RWPE2 (cell line): ENCODE results near the gene IQGAP2.

Experiments used
- ATAC-seq: fragments of 200-7000 bp; cut with Tn5 transposase; 3 replicates; pipeline ENCODE4 v1.9.1; 2021; ENCODE audit warnings: low read depth
- DNase-seq: peaks from one replicate; pipeline ENCODE4 v3.0.0-alpha.2; 2020; ENCODE audit warnings: low spot score
- H3K27ac ChIP-seq: fragments of 450-650 bp; 2 replicates; pipeline ENCODE4 v1.5.1; 2017; ENCODE audit warnings: mild to moderate bottlenecking; ENCODE audit not compliant: poor library complexity, severe bottlenecking
- H3K27me3 ChIP-seq: fragments of 250-450 bp; sonication (Bioruptor Pico); 2 replicates; pipeline ENCODE4 v1.5.1; 2021; ENCODE audit warnings: mild to moderate bottlenecking, moderate library complexity; ENCODE audit not compliant: insufficient read depth, poor library complexity, severe bottlenecking
- H3K36me3 ChIP-seq: fragments of 250-450 bp; sonication (Bioruptor Pico); 2 replicates; pipeline ENCODE4 v1.5.1; 2020; ENCODE audit warnings: low read depth, mild to moderate bottlenecking, moderate library complexity
- H3K4me1 ChIP-seq: fragments of 250-450 bp; sonication (Bioruptor Pico); 2 replicates; pipeline ENCODE4 v1.5.1; 2021; ENCODE audit warnings: mild to moderate bottlenecking, moderate library complexity; ENCODE audit not compliant: insufficient read depth, poor library complexity, severe bottlenecking
- H3K4me3 ChIP-seq: fragments of 250-450 bp; sonication (Bioruptor Pico); 2 replicates; pipeline ENCODE4 v1.5.1; 2021; ENCODE audit warnings: mild to moderate bottlenecking, moderate library complexity; ENCODE audit not compliant: severe bottlenecking
- H3K9me3 ChIP-seq: fragments of 250-450 bp; sonication (Bioruptor Pico); 2 replicates; pipeline ENCODE4 v1.5.1; 2021; ENCODE audit warnings: mild to moderate bottlenecking, moderate library complexity; ENCODE audit not compliant: severe bottlenecking
- TF ChIP-seq, protein P1 (sequence below): fragments of 450-650 bp; IDR thresholded peaks from one replicate; pipeline ENCODE4 v1.5.1; 2017; ENCODE audit warnings: mild to moderate bottlenecking, moderate library complexity; ENCODE audit not compliant: poor library complexity, severe bottlenecking

Gene IQGAP2

DNA sequence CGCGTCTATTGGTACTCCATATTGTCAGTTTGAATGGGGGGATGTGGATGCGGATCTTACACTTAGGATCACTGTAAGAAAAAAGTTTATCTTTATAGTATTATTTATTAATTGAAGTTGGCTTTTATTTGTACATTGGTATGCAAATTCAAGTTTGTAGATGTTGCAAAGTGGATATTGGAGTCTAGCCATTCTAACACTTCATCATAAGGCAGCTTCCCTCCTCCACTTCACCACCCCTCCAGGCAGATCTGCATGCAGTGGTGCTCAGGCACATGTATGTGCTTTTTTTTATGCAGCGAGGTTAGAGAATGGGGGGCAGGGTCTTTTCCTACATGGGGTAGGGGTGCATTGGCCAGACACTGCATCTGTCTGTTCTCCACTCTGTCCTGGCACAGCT lies 84.3 kb downstream of the IQGAP2 start:
- no peaks in the 10 kb centered on the region for H3K36me3 ChIP-seq
- H3K9me3 ChIP-seq: no peaks in the 10 kb centered on the region
- no peaks in the 10 kb centered on the region for H3K4me1 ChIP-seq
- H3K27ac ChIP-seq: no peak overlapping the region
- DNase-seq (no peak), ATAC-seq (no peak)
- H3K27me3 ChIP-seq: no peaks in the 10 kb centered on the region
- TF ChIP-seq, protein P1, sequence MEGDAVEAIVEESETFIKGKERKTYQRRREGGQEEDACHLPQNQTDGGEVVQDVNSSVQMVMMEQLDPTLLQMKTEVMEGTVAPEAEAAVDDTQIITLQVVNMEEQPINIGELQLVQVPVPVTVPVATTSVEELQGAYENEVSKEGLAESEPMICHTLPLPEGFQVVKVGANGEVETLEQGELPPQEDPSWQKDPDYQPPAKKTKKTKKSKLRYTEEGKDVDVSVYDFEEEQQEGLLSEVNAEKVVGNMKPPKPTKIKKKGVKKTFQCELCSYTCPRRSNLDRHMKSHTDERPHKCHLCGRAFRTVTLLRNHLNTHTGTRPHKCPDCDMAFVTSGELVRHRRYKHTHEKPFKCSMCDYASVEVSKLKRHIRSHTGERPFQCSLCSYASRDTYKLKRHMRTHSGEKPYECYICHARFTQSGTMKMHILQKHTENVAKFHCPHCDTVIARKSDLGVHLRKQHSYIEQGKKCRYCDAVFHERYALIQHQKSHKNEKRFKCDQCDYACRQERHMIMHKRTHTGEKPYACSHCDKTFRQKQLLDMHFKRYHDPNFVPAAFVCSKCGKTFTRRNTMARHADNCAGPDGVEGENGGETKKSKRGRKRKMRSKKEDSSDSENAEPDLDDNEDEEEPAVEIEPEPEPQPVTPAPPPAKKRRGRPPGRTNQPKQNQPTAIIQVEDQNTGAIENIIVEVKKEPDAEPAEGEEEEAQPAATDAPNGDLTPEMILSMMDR: no peak
- H3K4me3 ChIP-seq: no peak overlapping the region

- TF ChIP-seq, protein P1: no peak
- H3K4me1 ChIP-seq: no peaks in the 10 kb centered on the region
- no peaks in the 10 kb centered on the region for H3K36me3 ChIP-seq
- H3K27me3 ChIP-seq: no peaks in the 10 kb centered on the region
- H3K4me3 ChIP-seq: no peak overlapping the region
- no peaks in the 10 kb centered on the region for H3K9me3 ChIP-seq
- H3K27ac ChIP-seq: no peak overlapping the region
- ATAC-seq: no peak
- no peak for DNase-seq
These were observed 84.7 kb downstream of the IQGAP2 start for GRCh38 chr5:76487821-76488220.

- no peak overlapping the region for H3K27ac ChIP-seq
- H3K4me1 ChIP-seq: no peaks in the 10 kb centered on the region
- DNase-seq: no peak
- no peak overlapping the region for H3K4me3 ChIP-seq
- no peak for ATAC-seq
- TF ChIP-seq, protein P1: no peak
- H3K36me3 ChIP-seq: no peaks in the 10 kb centered on the region
- H3K27me3 ChIP-seq: no peaks in the 10 kb centered on the region
- no peaks in the 10 kb centered on the region for H3K9me3 ChIP-seq
These were observed 85.9 kb downstream of the IQGAP2 start for GRCh38 chr5:76488969-76489368.

DNA sequence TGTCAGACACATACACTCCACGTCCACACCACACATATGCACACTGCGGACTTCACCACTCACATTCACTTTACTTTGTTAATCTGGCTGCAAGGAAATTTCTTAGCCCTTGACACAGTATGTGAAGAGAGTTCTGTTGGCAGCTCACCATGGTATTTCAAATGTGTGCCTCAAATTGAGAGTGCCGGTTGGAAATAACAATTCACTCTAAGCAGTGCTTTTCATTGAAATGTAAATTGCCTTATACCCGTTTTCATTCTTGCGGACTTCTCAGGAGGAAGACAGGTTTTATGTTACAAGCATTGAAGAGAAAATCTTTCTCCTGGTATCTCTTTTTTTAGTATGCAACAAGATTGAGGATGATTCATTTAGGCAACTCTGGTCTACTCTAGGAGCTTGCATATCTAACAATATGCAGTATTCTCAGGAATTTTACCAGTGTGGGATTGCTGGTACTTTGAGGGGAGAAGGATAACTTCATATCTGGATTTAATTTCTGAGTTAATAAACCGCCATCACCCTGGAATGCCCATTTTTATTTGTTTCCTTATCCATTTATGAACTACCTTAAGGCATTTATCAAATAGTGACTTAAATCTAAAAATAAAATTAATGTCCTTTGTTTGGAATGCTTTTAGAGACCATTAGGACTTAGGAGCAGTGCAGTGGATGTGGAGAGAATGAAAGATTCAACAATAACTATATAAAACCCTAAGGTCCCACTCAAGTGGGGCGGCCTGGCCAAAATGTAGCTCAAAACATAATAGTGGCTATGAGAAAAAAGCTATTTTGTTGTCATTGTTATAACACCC lies 87.0 kb downstream of the IQGAP2 start:
- DNase-seq: no peak
- Histone ChIP-seq H3K36me3 (no peaks in the 10 kb centered on the region), H3K4me3 (no peak overlapping the region), H3K27ac (no peak overlapping the region), H3K4me1 (no peaks in the 10 kb centered on the region), H3K9me3 (no peaks in the 10 kb centered on the region), H3K27me3 (no peaks in the 10 kb centered on the region)
- TF ChIP-seq, protein P1: no peak
- no peak for ATAC-seq

DNA sequence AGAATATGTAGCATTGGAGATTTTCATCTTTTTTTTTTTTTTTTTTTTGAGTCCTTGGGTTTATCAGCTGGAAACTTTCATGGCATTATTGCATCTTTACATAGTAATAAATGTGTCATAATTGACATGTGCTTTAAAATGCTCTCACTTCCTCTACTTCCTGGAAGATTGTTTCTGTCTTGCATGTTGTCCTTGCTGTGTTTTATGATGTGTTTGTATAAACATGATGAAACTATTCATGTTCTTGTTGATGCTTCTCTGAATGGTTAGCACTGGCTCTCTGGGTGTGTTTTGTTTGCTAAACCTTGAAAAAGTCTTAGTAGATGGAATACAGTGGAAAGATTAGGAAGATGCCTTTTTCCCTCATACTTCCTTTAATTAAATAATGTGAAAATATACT lies 87.9 kb downstream of the IQGAP2 start:
- no peaks in the 10 kb centered on the region for H3K36me3 ChIP-seq
- no peaks in the 10 kb centered on the region for H3K27me3 ChIP-seq
- no peak overlapping the region for H3K27ac ChIP-seq
- H3K4me1 ChIP-seq: no peaks in the 10 kb centered on the region
- ATAC-seq (no peak), DNase-seq (no peak)
- TF ChIP-seq, protein P1: no peak
- no peaks in the 10 kb centered on the region for H3K9me3 ChIP-seq
- no peak overlapping the region for H3K4me3 ChIP-seq
